ENCODE measurements around the gene DDX43. TPM values are rescaled to one million over a fixed set of nuclear protein-coding genes. Genes with fewer than 3 reads are reported as not detected.

DDX43 gene
- polyA plus RNA-seq, 1 of the 3 experiments (the other 2 are of a cell fraction): not detected

Small RNAs within 50 kb of the gene (small RNA-seq; reads per million reads assigned to genes)
- gene RNU6-975P: 0 reads per million in 7 experiments
- gene RPL39P3: 0 to 5.7 (median 0) reads per million in 7 experiments

Other genes starting within 250 kb of the DDX43 start
- 0.16 and 0.18 TPM in 2 replicates for gene KHDC1L, start 169.3 kb upstream of the DDX43 start, polyA plus RNA-seq (2012; rRNA removed)
- gene KHDC1, start 131.6 kb upstream of the DDX43 start, polyA plus RNA-seq (2012; rRNA removed): 6.0 and 6.6 TPM in 2 replicates
- not detected in 2 replicates for gene DPPA5, start 40.6 kb upstream of the DDX43 start, polyA plus RNA-seq (2012; rRNA removed)
- not detected in 2 replicates for gene KHDC3L, start 32.2 kb upstream of the DDX43 start, polyA plus RNA-seq (2012; rRNA removed)
- gene OOEP, start 24.9 kb upstream of the DDX43 start, polyA plus RNA-seq (2012; rRNA removed): not detected in 2 replicates
- 0.02 TPM in 1 of 2 replicates, not detected in the other for gene CGAS, start 57.5 kb downstream of the DDX43 start, polyA plus RNA-seq (2012; rRNA removed)
- gene MTO1, start 66.9 kb downstream of the DDX43 start, polyA plus RNA-seq (2012; rRNA removed): 9.9 and 11.4 TPM in 2 replicates
- 10,787 and 14,148 TPM in 2 replicates for gene EEF1A1, start 126.2 kb downstream of the DDX43 start, polyA plus RNA-seq (2012; rRNA removed)